ENCODE results near the gene ZC3H18.

DNA sequence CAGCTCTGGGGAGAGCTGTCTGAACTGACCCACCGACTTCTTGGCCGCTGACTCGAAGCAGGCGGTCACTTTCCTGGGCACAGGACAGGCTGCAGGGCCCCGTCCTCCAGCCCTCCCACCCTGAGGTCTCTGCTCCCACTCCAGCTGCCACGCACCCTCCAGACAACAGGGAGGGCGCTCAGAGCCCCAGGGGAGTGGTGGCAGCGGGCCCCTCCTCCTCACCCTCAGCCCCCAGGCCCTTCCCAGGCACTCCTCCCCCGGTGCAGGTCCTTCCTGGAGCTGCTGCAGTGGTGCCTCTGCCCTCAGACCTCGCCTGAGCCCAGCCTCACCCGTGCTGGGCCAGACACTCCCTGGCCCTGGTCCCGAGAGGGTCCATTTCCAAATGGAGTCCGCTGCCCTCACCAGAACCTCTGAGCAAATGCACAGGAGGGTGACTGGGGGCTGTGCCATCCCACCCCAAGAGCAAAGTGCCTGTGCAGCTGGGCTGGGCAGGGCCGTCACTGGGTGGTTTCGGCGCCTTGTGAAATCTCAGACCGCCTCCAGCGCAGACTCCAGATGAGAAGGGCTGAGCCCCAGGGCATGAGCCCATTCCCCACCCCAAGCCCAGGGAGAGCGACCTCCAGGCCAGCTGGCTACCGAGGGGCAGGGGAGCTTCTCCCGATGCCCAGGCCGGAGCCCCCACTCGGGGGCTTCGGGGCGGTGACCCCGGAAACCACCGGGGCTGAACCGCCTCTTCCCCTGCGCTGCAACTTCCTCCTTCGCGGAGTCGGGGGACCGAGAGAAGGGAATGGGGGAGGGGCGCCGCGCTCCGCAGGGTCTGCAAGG, 79.9 kb downstream of the ZC3H18 start:
- no peak for TF ChIP-seq ZNF384 (IDR thresholded peaks at IDR 0.05)
- no peak for TF ChIP-seq SUZ12 (IDR thresholded peaks at IDR 0.05)
- no peak for TF ChIP-seq CTBP1 (IDR thresholded peaks at IDR 0.05; ENCODE audit: borderline replicate concordance)
- no peak for TF ChIP-seq NFRKB (IDR thresholded peaks at IDR 0.05)
- no peak for TF ChIP-seq LEF1 (IDR thresholded peaks at IDR 0.05; ENCODE audit: borderline replicate concordance)
- TF ChIP-seq ELF4 (IDR thresholded peaks at IDR 0.05) = no peak
- TF ChIP-seq TARDBP (IDR thresholded peaks at IDR 0.05) = no peak
- TF ChIP-seq, protein P1, sequence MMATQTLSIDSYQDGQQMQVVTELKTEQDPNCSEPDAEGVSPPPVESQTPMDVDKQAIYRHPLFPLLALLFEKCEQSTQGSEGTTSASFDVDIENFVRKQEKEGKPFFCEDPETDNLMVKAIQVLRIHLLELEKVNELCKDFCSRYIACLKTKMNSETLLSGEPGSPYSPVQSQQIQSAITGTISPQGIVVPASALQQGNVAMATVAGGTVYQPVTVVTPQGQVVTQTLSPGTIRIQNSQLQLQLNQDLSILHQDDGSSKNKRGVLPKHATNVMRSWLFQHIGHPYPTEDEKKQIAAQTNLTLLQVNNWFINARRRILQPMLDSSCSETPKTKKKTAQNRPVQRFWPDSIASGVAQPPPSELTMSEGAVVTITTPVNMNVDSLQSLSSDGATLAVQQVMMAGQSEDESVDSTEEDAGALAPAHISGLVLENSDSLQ (IDR thresholded peaks at IDR 0.05) = no peak
- TF ChIP-seq BHLHE40 (IDR thresholded peaks at IDR 0.05; ENCODE audit: borderline replicate concordance) = no peak
- TF ChIP-seq FOXK2 (IDR thresholded peaks at IDR 0.05) = no peak
- TF ChIP-seq SP1 (IDR thresholded peaks at IDR 0.05) = no peak
- TF ChIP-seq FOXM1 (IDR thresholded peaks at IDR 0.05; ENCODE audit: borderline replicate concordance) = no peak

All from HEK293T (cell line).